HG03139 (cell line): ENCODE results near the gene SMTN.

ENCODE experiments used
- ATAC-seq: cut with Tn5 transposase; IDR thresholded peaks from one replicate; pipeline ENCODE4 v1.9.1; 2021; ENCODE audit not compliant: unreplicated experiment

The SMTN gene

GRCh38 chr22:31125521-31126117, 44.5 kb downstream of the SMTN start:
- ATAC-seq: no peak

- no peak for ATAC-seq
Observed at GRCh38 chr22:31126128-31126868, 45.2 kb downstream of the SMTN start.

- no peak for ATAC-seq
Observed at GRCh38 chr22:31126869-31127175, 45.7 kb downstream of the SMTN start.

- no peak for ATAC-seq
Observed at GRCh38 chr22:31127181-31127772, 46.2 kb downstream of the SMTN start.

GRCh38 chr22:31128156-31128555, 47.0 kb downstream of the SMTN start:
- ATAC-seq: no peak

GRCh38 chr22:31130873-31131272, 49.8 kb downstream of the SMTN start:
- ATAC-seq: no peak

GRCh38 chr22:31133911-31134310, 52.8 kb downstream of the SMTN start:
- ATAC-seq: no peak

GRCh38 chr22:31134688-31135087, 53.6 kb downstream of the SMTN start:
- no peak for ATAC-seq

- no peak for ATAC-seq
Observed at GRCh38 chr22:31135706-31136105, 54.6 kb downstream of the SMTN start.

- ATAC-seq: no peak
Observed at GRCh38 chr22:31136155-31136554, 55.0 kb downstream of the SMTN start.

- no peak for ATAC-seq
Observed at GRCh38 chr22:31136711-31137110, 55.6 kb downstream of the SMTN start.

GRCh38 chr22:31137721-31138120, 56.6 kb downstream of the SMTN start:
- ATAC-seq: no peak

- ATAC-seq: no peak
Observed at GRCh38 chr22:31138126-31138525, 57.0 kb downstream of the SMTN start.

GRCh38 chr22:31139066-31139465, 57.9 kb downstream of the SMTN start:
- no peak for ATAC-seq

- no peak for ATAC-seq
Observed at GRCh38 chr22:31139866-31140716, 59.0 kb downstream of the SMTN start, which contains the start of gene PLA2G3. Gene PLA2G3, minus strand, starts transcription at chr22:31140508. Its CDS starts 154 bp downstream, at chr22:31140354.

GRCh38 chr22:31140746-31141145, 59.6 kb downstream of the SMTN start:
- no peak for ATAC-seq

GRCh38 chr22:31141551-31141950, 60.4 kb downstream of the SMTN start:
- ATAC-seq: no peak

- ATAC-seq: no peak
Observed at GRCh38 chr22:31142285-31142684, 61.2 kb downstream of the SMTN start.

GRCh38 chr22:31143038-31143437, 61.9 kb downstream of the SMTN start:
- ATAC-seq: no peak

GRCh38 chr22:31143537-31143936, 62.4 kb downstream of the SMTN start:
- no peak for ATAC-seq

GRCh38 chr22:31144223-31144622, 63.1 kb downstream of the SMTN start:
- ATAC-seq: no peak

GRCh38 chr22:31148488-31148887, 67.4 kb downstream of the SMTN start:
- ATAC-seq: no peak
